ENCODE measurements around the gene WDR31.

Gene WDR31

DNA sequence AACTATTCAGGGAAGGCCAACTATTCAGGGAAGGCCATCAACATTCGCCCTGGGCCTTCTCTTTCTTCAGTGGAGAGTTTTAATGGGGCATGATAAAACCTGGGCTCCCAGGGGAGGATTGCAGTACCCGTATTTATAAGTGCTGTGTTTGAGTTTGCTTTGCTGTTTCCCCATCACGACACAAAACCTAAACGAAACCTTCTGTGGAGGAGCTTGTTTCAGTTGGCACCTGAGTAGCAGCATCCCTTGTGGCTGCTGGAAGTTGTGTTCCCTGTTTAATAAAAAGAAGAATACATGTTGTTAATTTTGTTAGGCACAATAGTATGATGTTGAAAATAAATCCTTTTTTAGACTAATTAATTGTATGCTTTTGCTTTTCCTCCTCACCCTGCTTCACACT is 8.3 kb downstream of the WDR31 start:
- Histone ChIP-seq H3K23ac (ENCODE audit: low read depth, low read length, poor library complexity) (no peak overlapping the region), H3K27ac (replicated peaks; ENCODE audit: low read length) (no peak overlapping the region), H2BK15ac (ENCODE audit: low read length) (no peak overlapping the region), H2BK5ac (ENCODE audit: low read length) (no peak overlapping the region), H3K9ac (ENCODE audit: low read depth, low read length, poor library complexity) (no peak overlapping the region), H3K18ac (ENCODE audit: low read length) (no peak overlapping the region), H3K4me2 (ENCODE audit: insufficient read depth, low read length, poor library complexity, severe bottlenecking) (no peak overlapping the region), H3K27me3 (ENCODE audit: control insufficient read depth in 3 of 3, insufficient read depth in 3 of 3, low read depth in 1 of 3, low read length in 3 of 3) (no peaks in the 10 kb centered on the region), H2AFZ (ENCODE audit: low read length) (no peak overlapping the region), H3K4ac (ENCODE audit: low read length) (no peak overlapping the region), H3K4me3 (ENCODE audit: low read length in 2 of 2) (no peak overlapping the region), H3K4me1 (ENCODE audit: control insufficient read depth in 2 of 2, insufficient read depth in 1 of 2, low read depth in 1 of 2, low read length in 2 of 2) (peaks cover 0 to 1% of the 10 kb centered on the region in 2 donors), H4K8ac (ENCODE audit: low read depth, low read length) (no peak overlapping the region), H3K14ac (ENCODE audit: low read length) (no peak overlapping the region), H4K91ac (ENCODE audit: low read depth, low read length, poor library complexity) (no peak overlapping the region), H2BK12ac (ENCODE audit: low read length) (no peak overlapping the region), H3K79me1 (ENCODE audit: low read depth, low read length) (no peaks in the 10 kb centered on the region), H3K36me3 (replicated peaks in 1 of 2; ENCODE audit: control insufficient read depth in 2 of 2, insufficient read depth in 2 of 2, low read length in 2 of 2) (no peaks in the 10 kb centered on the region), H3K9me3 (replicated peaks in 1 of 2; ENCODE audit: control insufficient read depth in 2 of 2, insufficient read depth in 1 of 2, low read depth in 1 of 2, low read length in 2 of 2) (no peaks in the 10 kb centered on the region), H2AK5ac (ENCODE audit: low read depth, low read length) (no peak overlapping the region), H2BK120ac (ENCODE audit: low read depth, low read length) (no peak overlapping the region)
- WGBS, 2 donors (ENCODE audit: extremely low coverage in 2 of 2, insufficient read length in 2 of 2, insufficient replicate concordance in 1 of 2), result no CpG with 5 or more reads among the region's 4 CpGs
- DNase-seq (ENCODE audit: low spot score), result no peak

DNA sequence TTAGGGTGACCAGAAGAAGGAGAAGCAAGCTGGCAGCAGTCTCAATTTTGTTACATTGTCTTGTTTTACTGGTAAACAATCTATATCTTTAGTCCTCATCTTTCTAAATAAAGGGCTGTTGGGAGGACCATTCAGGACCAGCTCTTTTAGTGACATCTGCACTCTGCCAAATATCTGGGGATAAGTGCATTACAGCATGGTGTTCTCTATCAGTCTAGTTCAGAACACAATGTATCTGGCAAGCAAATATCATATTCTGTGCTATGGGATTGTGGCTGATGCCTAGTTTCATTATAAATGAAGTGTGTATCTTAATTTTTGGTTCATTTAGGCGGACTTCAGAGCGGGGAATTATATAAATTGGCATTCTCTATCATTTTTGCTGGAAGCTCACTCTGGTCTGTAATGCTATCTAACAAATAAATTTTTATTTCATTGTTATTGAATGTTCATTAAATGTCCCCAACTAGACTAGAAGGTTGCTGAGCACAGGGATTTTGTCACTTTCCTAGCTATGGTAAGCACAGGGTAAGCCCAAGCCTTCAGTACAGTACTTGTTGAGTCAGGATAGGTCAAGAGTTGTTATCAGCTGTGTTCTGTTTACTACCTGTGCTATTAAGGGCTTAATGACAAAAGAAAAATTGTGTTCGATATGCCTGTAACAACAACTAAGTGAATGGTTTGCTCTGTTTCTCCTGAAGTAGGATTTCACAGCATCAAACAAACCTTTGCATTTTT is 11.9 kb downstream of the WDR31 start:
- Histone ChIP-seq H2AFZ (ENCODE audit: low read length) (no peak overlapping the region), H3K9me3 (replicated peaks in 1 of 2; ENCODE audit: control insufficient read depth in 2 of 2, insufficient read depth in 1 of 2, low read depth in 1 of 2, low read length in 2 of 2) (no peaks in the 10 kb centered on the region), H2BK5ac (ENCODE audit: low read length) (no peak overlapping the region), H3K27ac (replicated peaks; ENCODE audit: low read length) (no peak overlapping the region), H3K27me3 (ENCODE audit: control insufficient read depth in 3 of 3, insufficient read depth in 3 of 3, low read depth in 1 of 3, low read length in 3 of 3) (no peaks in the 10 kb centered on the region), H3K4ac (ENCODE audit: low read length) (no peak overlapping the region), H3K18ac (ENCODE audit: low read length) (no peak overlapping the region), H2BK120ac (ENCODE audit: low read depth, low read length) (no peak overlapping the region), H3K23ac (ENCODE audit: low read depth, low read length, poor library complexity) (no peak overlapping the region), H3K79me1 (ENCODE audit: low read depth, low read length) (no peaks in the 10 kb centered on the region), H3K4me2 (ENCODE audit: insufficient read depth, low read length, poor library complexity, severe bottlenecking) (no peak overlapping the region), H3K4me3 (ENCODE audit: low read length in 2 of 2) (no peak overlapping the region), H3K4me1 (ENCODE audit: control insufficient read depth in 2 of 2, insufficient read depth in 1 of 2, low read depth in 1 of 2, low read length in 2 of 2) (no peaks in the 10 kb centered on the region), H3K36me3 (replicated peaks in 1 of 2; ENCODE audit: control insufficient read depth in 2 of 2, insufficient read depth in 2 of 2, low read length in 2 of 2) (no peaks in the 10 kb centered on the region), H2AK5ac (ENCODE audit: low read depth, low read length) (no peak overlapping the region), H4K91ac (ENCODE audit: low read depth, low read length, poor library complexity) (no peak overlapping the region), H2BK15ac (ENCODE audit: low read length) (no peak overlapping the region), H4K8ac (ENCODE audit: low read depth, low read length) (no peak overlapping the region), H2BK12ac (ENCODE audit: low read length) (no peak overlapping the region), H3K9ac (ENCODE audit: low read depth, low read length, poor library complexity) (no peak overlapping the region), H3K14ac (ENCODE audit: low read length) (no peak overlapping the region)
- DNase-seq (ENCODE audit: low spot score), result no peak
- no CpG with 5 or more reads among the region's 3 CpGs for WGBS, 2 donors (ENCODE audit: extremely low coverage in 2 of 2, insufficient read length in 2 of 2, insufficient replicate concordance in 1 of 2)

DNA sequence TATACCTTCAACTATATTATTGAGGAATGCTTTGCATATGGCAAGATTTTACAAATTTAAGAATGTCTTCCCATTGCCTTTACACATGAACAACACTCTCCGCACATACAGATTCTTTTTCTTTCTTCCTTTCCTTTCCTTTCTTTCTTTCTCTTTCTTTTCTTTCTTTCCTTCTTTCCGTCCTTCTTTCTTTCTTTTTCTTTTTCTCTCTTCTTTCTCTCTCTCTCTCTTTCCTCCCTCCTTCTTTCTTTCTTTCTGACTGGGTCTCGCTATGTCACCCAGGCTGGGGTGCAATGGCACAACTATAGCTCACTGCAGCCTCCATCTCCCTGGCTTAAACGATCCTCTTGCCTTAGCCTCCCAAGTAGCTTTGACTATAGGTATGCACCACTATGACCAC is 13.8 kb downstream of the WDR31 start:
- no peak for DNase-seq (ENCODE audit: low spot score)
- no peak overlapping the region for H3K27ac ChIP-seq (replicated peaks; ENCODE audit: low read length)
- H3K79me1 ChIP-seq (ENCODE audit: low read depth, low read length), result no peaks in the 10 kb centered on the region
- H4K91ac ChIP-seq (ENCODE audit: low read depth, low read length, poor library complexity), result no peak overlapping the region
- no peak overlapping the region for H2BK15ac ChIP-seq (ENCODE audit: low read length)
- no peak overlapping the region for H3K23ac ChIP-seq (ENCODE audit: low read depth, low read length, poor library complexity)
- H3K18ac ChIP-seq (ENCODE audit: low read length), result no peak overlapping the region
- no peak overlapping the region for H2AK5ac ChIP-seq (ENCODE audit: low read depth, low read length)
- H3K4me1 ChIP-seq (ENCODE audit: control insufficient read depth in 2 of 2, insufficient read depth in 1 of 2, low read depth in 1 of 2, low read length in 2 of 2), result no peaks in the 10 kb centered on the region
- no peaks in the 10 kb centered on the region for H3K36me3 ChIP-seq (replicated peaks in 1 of 2; ENCODE audit: control insufficient read depth in 2 of 2, insufficient read depth in 2 of 2, low read length in 2 of 2)
- no peak overlapping the region for H3K4ac ChIP-seq (ENCODE audit: low read length)
- no peak overlapping the region for H3K4me3 ChIP-seq (ENCODE audit: low read length in 2 of 2)
- no CpG with 5 or more reads among the region's 4 CpGs for WGBS, 2 donors (ENCODE audit: extremely low coverage in 2 of 2, insufficient read length in 2 of 2, insufficient replicate concordance in 1 of 2)
- no peak overlapping the region for H4K8ac ChIP-seq (ENCODE audit: low read depth, low read length)
- H3K14ac ChIP-seq (ENCODE audit: low read length), result no peak overlapping the region
- H3K9ac ChIP-seq (ENCODE audit: low read depth, low read length, poor library complexity), result no peak overlapping the region
- H3K9me3 ChIP-seq (replicated peaks in 1 of 2; ENCODE audit: control insufficient read depth in 2 of 2, insufficient read depth in 1 of 2, low read depth in 1 of 2, low read length in 2 of 2), result no peaks in the 10 kb centered on the region
- H2BK5ac ChIP-seq (ENCODE audit: low read length), result no peak overlapping the region
- H2BK12ac ChIP-seq (ENCODE audit: low read length), result no peak overlapping the region
- H2BK120ac ChIP-seq (ENCODE audit: low read depth, low read length), result no peak overlapping the region
- H2AFZ ChIP-seq (ENCODE audit: low read length), result no peak overlapping the region
- H3K27me3 ChIP-seq (ENCODE audit: control insufficient read depth in 3 of 3, insufficient read depth in 3 of 3, low read depth in 1 of 3, low read length in 3 of 3), result no peaks in the 10 kb centered on the region
- no peak overlapping the region for H3K4me2 ChIP-seq (ENCODE audit: insufficient read depth, low read length, poor library complexity, severe bottlenecking)

DNA sequence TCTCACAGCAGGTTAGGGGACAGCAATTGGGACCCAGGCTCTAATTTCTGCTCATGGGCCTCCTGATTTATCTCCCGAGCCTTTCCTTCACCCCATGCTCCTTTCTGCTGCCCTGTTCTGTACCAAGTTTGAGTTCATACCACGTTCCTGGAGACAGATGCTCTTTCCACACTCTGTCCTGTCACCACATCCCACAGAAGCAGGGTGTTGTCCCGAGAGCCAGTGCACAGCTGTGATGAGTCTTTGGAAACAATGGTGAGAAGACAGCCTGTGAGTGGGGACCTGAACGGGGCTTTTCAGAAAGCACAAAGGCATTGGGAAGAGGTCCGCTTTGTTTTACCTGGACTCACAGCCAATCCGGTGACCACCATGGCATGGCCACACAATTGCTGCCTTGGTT is 17.4 kb downstream of the WDR31 start:
- Histone ChIP-seq H2AK5ac (ENCODE audit: low read depth, low read length) (no peak overlapping the region), H3K14ac (ENCODE audit: low read length) (no peak overlapping the region), H4K8ac (ENCODE audit: low read depth, low read length) (no peak overlapping the region), H2BK120ac (ENCODE audit: low read depth, low read length) (no peak overlapping the region), H3K23ac (ENCODE audit: low read depth, low read length, poor library complexity) (no peak overlapping the region), H3K27ac (replicated peaks; ENCODE audit: low read length) (no peak overlapping the region), H3K27me3 (ENCODE audit: control insufficient read depth in 3 of 3, insufficient read depth in 3 of 3, low read depth in 1 of 3, low read length in 3 of 3) (no peaks in the 10 kb centered on the region), H4K91ac (ENCODE audit: low read depth, low read length, poor library complexity) (no peak overlapping the region), H3K4me3 (ENCODE audit: low read length in 2 of 2) (no peak overlapping the region), H3K18ac (ENCODE audit: low read length) (no peak overlapping the region), H3K9ac (ENCODE audit: low read depth, low read length, poor library complexity) (no peak overlapping the region), H3K79me1 (ENCODE audit: low read depth, low read length) (no peaks in the 10 kb centered on the region), H2BK12ac (ENCODE audit: low read length) (no peak overlapping the region), H2AFZ (ENCODE audit: low read length) (no peak overlapping the region), H3K4me2 (ENCODE audit: insufficient read depth, low read length, poor library complexity, severe bottlenecking) (no peak overlapping the region), H2BK15ac (ENCODE audit: low read length) (no peak overlapping the region), H3K4ac (ENCODE audit: low read length) (no peak overlapping the region), H3K9me3 (replicated peaks in 1 of 2; ENCODE audit: control insufficient read depth in 2 of 2, insufficient read depth in 1 of 2, low read depth in 1 of 2, low read length in 2 of 2) (no peaks in the 10 kb centered on the region), H2BK5ac (ENCODE audit: low read length) (no peak overlapping the region), H3K4me1 (ENCODE audit: control insufficient read depth in 2 of 2, insufficient read depth in 1 of 2, low read depth in 1 of 2, low read length in 2 of 2) (no peaks in the 10 kb centered on the region), H3K36me3 (replicated peaks in 1 of 2; ENCODE audit: control insufficient read depth in 2 of 2, insufficient read depth in 2 of 2, low read length in 2 of 2) (no peaks in the 10 kb centered on the region)
- no CpG with 5 or more reads among the region's 6 CpGs for WGBS, 2 donors (ENCODE audit: extremely low coverage in 2 of 2, insufficient read length in 2 of 2, insufficient replicate concordance in 1 of 2)
- no peak for DNase-seq (ENCODE audit: low spot score)
